AG04449 (cell line): Measurements from ENCODE around the gene ZNF776.
A peak's percentile ranks its signal among the peaks of the same experiment; 100 is the strongest.
"Not testable (repeated sequence)": the region's sequence is repeated elsewhere in the genome, so short reads cannot be mapped to it uniquely, and the experiment has no call there.

Source experiments
- CTCF ChIA-PET: fragments of 350-600 bp; formaldehyde crosslinking; extraction: SDS; loops from one replicate; lab custom pipeline; 2021; ENCODE audit warnings: antibody characterized with exemption; lab: Yijun Ruan, JAX
- POLR2A ChIA-PET: fragments of 400-600, 350-600 bp; formaldehyde crosslinking; extraction: SDS; loops from one replicate; lab custom pipeline; 2020; ENCODE audit warnings: antibody characterized with exemption, inconsistent platforms; lab: Yijun Ruan, JAX
- DNase-seq: peaks from one replicate; pipeline ENCODE4 v3.0.0-alpha.2; 2010; ENCODE audit warnings: low read depth, low spot score
- H3K4me3 ChIP-seq: 2 replicates; pipeline ENCODE4 v1.5.1; 2011; ENCODE audit warnings: low read depth, mild to moderate bottlenecking, control low read depth, low read length
- TF ChIP-seq, protein P1 (sequence below): IDR thresholded peaks from one replicate; pipeline ENCODE4 v1.5.1; 2011; ENCODE audit warnings: mild to moderate bottlenecking, moderate library complexity, low read length, control low read depth, inconsistent platforms; ENCODE audit not compliant: insufficient read depth; ENCODE audit errors: missing control alignments

Gene ZNF776

DNA sequence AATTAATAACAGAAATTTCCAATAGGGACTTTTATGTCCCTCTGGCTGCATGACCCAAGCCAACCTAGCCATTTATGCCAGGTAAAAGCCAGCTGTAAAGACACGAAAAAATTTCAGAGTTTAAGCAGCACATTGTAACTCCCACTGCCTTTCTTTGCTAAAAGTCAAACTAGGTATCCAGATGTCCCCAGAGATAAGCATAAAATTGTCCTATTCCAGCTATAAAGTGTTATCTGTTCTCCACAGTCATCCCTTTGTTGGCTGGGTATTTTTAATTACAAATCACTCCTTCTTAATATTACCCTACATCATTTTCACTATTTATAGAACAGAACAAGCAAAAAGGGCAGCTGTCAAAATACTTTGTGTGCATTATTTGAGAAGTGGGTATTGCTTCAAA lies 34.4 kb upstream of the ZNF776 start:
- ChIA-PET POLR2A (no interaction called here), CTCF (no interaction called here)
- no peak overlapping the region for H3K4me3 ChIP-seq
- no peak for DNase-seq
- TF ChIP-seq, protein P1, sequence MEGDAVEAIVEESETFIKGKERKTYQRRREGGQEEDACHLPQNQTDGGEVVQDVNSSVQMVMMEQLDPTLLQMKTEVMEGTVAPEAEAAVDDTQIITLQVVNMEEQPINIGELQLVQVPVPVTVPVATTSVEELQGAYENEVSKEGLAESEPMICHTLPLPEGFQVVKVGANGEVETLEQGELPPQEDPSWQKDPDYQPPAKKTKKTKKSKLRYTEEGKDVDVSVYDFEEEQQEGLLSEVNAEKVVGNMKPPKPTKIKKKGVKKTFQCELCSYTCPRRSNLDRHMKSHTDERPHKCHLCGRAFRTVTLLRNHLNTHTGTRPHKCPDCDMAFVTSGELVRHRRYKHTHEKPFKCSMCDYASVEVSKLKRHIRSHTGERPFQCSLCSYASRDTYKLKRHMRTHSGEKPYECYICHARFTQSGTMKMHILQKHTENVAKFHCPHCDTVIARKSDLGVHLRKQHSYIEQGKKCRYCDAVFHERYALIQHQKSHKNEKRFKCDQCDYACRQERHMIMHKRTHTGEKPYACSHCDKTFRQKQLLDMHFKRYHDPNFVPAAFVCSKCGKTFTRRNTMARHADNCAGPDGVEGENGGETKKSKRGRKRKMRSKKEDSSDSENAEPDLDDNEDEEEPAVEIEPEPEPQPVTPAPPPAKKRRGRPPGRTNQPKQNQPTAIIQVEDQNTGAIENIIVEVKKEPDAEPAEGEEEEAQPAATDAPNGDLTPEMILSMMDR: no peak

DNA sequence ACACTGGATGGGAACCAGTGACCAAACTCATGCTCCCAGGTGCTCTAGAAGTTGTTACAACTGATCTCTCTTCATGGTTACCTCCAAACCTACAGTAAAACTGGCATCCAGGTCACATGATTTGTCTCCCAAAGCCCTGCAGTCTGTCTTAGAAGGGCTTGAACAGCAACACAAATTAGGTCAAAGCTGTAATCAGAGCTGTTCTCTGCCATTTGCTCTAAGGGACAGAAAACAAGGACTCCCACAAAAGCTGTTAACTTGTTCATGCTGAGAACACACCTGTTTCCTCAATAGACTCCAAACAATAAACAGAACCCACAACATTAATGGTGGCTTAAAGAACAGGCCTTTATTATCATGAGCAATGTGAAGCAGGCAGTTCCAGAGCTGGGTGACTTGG lies 27.2 kb upstream of the ZNF776 start:
- CTCF ChIA-PET: no interaction called here
- TF ChIP-seq, protein P1: no peak
- H3K4me3 ChIP-seq: no peak overlapping the region
- DNase-seq: no peak
- POLR2A ChIA-PET: no interaction called here

DNA sequence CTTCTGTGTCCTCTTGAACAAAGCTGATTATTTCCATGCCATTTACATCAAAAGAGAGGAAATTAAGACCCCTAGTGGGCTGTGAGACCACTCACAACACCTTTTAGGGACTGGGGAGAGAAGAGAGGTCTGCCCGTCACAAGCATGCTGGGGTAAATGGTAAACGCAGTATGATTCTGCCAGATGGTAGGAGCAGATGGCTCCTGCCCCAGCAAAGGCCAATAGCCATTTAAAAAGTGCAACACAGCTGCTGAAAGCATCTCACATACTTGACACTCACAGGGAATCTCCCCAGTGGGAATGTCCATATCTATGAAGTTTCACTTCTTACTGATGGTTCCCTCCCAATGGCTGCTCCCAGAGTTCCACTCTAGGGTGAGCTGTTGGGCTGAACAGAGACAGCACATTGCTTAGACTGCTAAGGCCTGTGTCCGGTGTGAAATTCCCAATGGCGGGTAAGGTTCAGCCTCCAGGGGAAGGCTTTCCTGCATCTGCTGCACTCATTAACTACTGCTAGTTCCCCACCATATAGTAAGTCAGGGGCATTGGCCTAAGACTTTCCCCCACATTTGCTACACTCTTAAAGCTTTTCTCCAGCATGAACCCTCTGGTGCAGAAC lies 26.6 kb upstream of the ZNF776 start:
- ChIA-PET CTCF (no interaction called here), POLR2A (no interaction called here)
- no peak overlapping the region for H3K4me3 ChIP-seq
- TF ChIP-seq, protein P1: no peak
- no peak for DNase-seq

DNA sequence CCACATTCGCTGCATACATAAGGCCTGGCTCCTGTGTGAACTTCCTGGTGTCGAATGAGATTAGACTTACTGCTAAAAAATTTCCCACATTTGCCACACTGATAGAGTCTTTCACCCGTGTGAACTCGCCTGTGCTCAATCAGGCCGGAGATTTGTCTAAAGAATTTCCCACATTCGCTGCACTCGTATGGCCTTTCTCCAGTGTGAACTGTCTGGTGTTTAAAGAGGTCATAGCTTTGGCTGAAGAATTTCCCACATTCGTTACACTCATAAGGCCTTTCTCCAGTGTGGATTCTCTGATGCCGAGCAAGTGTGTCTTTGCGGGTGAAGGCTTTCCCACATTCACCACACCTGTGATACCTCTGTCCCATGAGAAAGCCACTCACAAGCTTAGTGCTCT lies 25.7 kb upstream of the ZNF776 start:
- no peak overlapping the region for H3K4me3 ChIP-seq
- CTCF ChIA-PET: no interaction called here
- POLR2A ChIA-PET: interaction anchor here (0.8 kb wide), 1 partner anchor 12 kb away, joined by 3 read pairs; the partner anchor contains the start of gene ZNF154
- DNase-seq: no peak
- TF ChIP-seq, protein P1: no peak

DNA sequence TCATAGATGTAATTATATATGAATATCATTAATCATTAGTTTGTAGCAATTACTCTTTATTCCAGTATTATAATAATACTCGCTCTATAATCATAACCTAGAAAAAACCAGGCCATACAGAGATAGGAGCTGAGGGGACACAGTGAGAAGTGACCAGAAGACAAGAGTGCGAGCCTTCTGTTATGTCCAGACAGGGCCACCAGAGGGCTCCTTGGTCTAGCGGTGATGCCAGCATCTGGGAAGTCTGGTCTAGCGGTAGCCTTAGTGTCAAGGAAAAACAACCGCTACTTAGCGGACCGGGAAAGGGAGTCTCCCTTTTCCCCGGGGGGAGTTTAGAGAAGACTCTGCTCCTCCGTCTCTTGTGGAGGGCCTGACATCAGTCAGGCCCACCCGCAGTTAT lies 8.3 kb upstream of the ZNF776 start:
- DNase-seq, POLR2A ChIA-PET, H3K4me3 ChIP-seq: not testable (repeated sequence)
- CTCF ChIA-PET: interaction anchor here (0.8 to 2.5 kb wide), 5 partner anchors 9 to 417 kb away, joined by 3 to 14 read pairs (median 12); partner anchors contain the start of gene ZNF671
- TF ChIP-seq, protein P1: peak; percentile 7

DNA sequence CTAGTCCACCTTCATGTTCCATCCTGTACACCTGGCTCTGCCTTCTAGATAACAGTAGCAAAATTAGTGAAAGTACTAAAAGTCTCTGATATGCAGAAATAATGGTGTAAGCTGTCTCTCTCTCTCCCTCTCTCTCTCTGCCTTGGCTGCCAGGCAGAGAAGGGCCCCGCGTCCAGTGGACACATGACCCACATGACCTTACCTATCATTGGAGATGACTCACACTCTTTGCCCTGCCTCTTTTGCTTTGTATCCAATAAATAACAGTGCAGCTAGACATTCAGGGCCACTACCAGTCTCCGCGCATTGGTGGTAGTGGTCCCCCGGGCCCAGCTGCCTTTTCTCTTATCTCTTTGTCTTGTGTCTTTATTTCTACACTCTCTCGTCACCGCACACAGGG lies 7.8 kb upstream of the ZNF776 start:
- POLR2A ChIA-PET, H3K4me3 ChIP-seq, DNase-seq: not testable (repeated sequence)
- CTCF ChIA-PET: interaction anchor here (1.4 to 2.5 kb wide), 4 partner anchors 11 to 417 kb away, joined by 3 to 14 read pairs (median 12); partner anchors contain the start of gene ZNF671

DNA sequence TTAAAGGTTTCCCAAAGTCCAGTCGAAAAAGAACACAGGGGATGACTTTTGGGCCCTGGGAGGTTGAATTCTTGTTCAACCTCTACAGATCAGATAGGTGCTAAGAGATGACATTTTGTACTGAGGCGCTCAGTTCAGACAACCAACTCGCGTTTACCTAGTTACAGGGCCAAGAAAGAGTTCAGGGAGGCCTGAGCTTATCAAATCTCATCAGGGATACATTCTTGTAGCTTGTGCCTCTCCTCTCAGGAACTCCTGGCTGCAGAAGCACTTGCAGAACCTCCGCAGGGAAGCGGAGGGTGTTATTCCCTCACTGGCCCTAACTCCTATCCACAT lies 825 bp downstream of the ZNF776 start:
- DNase-seq: no peak
- ChIA-PET POLR2A (interaction anchor here (1.0 kb wide), 1 partner anchor 13 kb away, joined by 3 read pairs; no protein-coding TSS in a partner anchor), CTCF (interaction anchor here (1.5 kb wide), 1 partner anchor 10 kb away, joined by 5 read pairs; no protein-coding TSS in a partner anchor)
- H3K4me3 ChIP-seq: peak overlapping the region; percentile 99
- TF ChIP-seq, protein P1: no peak
